Ectodermal cell (in vitro differentiated cells): Measurements from ENCODE around the gene ITCH.
"Not testable (repeated sequence)": the region's sequence is repeated elsewhere in the genome, so short reads cannot be mapped to it uniquely, and the experiment has no call there.

ENCODE experiments used
- H3K27ac ChIP-seq: 2 replicates; pipeline ENCODE4 v1.7.0; 2013; ENCODE audit warnings: mild to moderate bottlenecking, low read depth, low read length; ENCODE audit not compliant: insufficient read depth, poor library complexity, severe bottlenecking
- H3K27me3 ChIP-seq: 2 replicates; pipeline ENCODE4 v1.7.0; 2013; ENCODE audit warnings: mild to moderate bottlenecking, low read length; ENCODE audit not compliant: insufficient read depth, control insufficient read depth, poor library complexity, severe bottlenecking
- H3K36me3 ChIP-seq: one replicate; pipeline ENCODE4 v1.7.0; 2013; ENCODE audit warnings: low read length; ENCODE audit not compliant: control insufficient read depth, insufficient read depth
- H3K4me1 ChIP-seq: one replicate; pipeline ENCODE4 v1.7.0; 2013; ENCODE audit warnings: low read length; ENCODE audit not compliant: control insufficient read depth, insufficient read depth
- H3K4me3 ChIP-seq: 2 replicates; pipeline ENCODE4 v1.7.0; 2013; ENCODE audit warnings: low read depth, low read length, control low read depth; ENCODE audit not compliant: insufficient read depth
- H3K9me3 ChIP-seq: 2 replicates; pipeline ENCODE4 v1.7.0; 2013; ENCODE audit warnings: mild to moderate bottlenecking, low read length, moderate library complexity; ENCODE audit not compliant: control insufficient read depth
- WGBS, 2 experiments: methylation state at CpG; one replicate each; pipeline ENCODE4 v1.1.7; 2013; ENCODE audit warnings: missing lambda C conversion rate in 2 of 2; 5-methylcytosine and 5-hydroxymethylcytosine counted together

The ITCH gene

DNA sequence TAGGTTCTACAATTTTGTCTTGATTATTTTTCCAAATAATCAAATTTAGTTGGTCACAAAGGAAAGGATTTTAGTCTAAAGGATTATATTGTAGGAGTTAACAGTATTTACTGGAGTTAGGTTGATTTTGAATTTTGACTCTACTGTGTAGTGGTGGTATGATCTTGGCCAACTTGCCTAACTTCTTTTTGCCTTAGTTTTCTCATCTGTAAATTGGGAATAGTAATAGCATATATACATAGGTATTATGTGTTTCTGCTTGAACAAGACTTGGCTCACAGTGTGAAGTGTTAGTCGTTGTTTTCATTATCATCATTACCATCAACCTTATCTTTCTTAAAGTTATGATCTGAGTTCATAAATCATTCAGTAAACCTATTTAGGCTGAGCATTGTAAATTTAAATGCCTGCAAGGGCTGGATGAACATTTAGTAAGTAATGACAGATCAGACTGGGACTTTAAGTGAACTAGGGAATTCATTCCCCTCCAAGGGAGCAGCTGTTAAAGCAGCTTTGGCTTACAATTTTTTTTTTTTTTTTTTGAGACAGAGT lies 11.2 kb downstream of the ITCH start:
- Histone ChIP-seq H3K27me3 (no peaks in the 10 kb centered on the region), H3K9me3 (no peaks in the 10 kb centered on the region), H3K27ac (no peak overlapping the region), H3K36me3 (peaks cover 15% of the 10 kb centered on the region), H3K4me1 (no peaks in the 10 kb centered on the region), H3K4me3 (no peak overlapping the region)
- no CpG with 5 or more reads among the region's 1 CpG for WGBS, 2 experiments

DNA sequence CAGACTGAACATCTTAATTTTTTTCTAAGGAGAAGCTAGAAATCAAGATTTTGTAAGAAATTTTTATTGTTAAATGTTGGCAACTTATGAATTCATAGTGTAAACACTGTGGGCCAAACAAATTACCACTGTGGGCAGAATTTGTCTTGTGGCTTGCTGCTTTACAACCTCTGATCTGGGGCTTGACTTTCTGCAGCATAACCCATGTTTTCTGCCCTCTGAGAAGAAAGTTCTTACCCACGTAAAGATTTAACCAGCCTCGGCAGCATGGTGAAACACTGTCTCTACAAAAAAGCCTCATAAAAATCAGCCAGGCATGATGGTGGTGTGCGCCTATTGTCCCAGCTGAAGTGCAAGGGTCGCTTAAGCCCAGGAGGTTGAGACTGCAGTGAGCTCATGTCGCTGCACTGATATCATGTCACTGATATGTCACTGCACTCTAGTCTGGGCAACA lies 12.9 kb downstream of the ITCH start:
- H3K4me3 ChIP-seq, result no peak overlapping the region
- 91 to 93% methylated on average over 5 of the region's 5 CpGs for WGBS, 2 experiments
- no peaks in the 10 kb centered on the region for H3K36me3 ChIP-seq
- H3K9me3 ChIP-seq, result no peaks in the 10 kb centered on the region
- H3K27me3 ChIP-seq, result no peaks in the 10 kb centered on the region
- no peaks in the 10 kb centered on the region for H3K4me1 ChIP-seq
- H3K27ac ChIP-seq, result no peak overlapping the region

DNA sequence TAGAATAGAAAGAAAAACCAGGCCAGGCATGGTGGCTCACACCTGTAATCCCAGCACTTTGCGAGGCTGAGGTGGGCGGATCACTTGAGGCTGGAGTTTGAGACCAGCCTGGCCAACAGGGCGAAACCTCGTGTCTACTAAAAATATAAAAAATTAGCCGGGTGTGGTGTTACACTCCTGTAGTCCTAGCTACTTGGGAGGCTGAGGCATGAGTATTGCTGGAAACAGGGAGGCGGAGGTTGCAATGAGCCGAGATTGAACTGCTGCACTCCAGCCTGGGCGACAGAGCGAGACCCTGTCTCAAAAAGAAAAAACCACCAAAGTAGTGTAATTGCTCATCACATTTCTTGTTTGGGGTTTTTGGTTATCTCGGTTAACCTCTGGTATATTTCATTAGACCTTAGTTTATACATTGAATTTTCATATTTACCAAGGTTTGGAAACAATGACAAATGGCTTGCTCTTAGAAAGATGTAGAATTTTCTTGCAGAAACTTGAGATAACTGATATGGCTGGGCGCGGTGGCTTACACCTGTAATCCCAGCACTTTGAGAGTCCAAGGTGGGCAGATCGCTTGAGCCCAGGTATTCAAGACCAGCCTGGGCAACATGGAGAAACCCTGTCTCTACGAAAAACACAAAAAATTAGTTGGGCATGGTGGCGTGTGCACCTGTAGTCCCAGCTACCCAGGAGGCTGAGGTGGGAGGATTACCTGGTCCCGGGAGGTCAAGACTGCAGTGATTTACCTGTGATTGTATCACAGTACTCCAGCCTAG lies 14.2 kb downstream of the ITCH start:
- H3K36me3 ChIP-seq, result no peaks in the 10 kb centered on the region
- no peaks in the 10 kb centered on the region for H3K4me1 ChIP-seq

DNA sequence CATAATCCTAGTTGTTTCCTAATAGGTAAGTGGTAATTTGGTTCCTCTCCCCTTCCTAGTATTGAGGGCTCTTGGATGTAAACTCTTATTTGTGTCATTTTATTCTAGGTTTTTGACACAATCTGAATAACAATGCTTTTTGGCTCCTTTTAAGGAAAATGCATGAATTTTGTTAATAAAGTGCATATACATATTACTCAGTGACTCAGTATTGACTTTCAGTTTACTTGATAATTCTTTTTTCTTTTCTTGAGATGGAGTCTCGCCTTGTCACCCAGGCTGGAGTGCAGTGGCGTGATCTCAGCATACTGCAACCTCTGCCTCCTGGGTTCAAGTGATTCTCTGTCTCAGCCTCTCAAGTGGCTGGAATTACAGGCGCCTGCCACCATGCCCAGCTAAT lies 19.1 kb downstream of the ITCH start:
- Histone ChIP-seq H3K27me3 (no peaks in the 10 kb centered on the region), H3K4me3 (no peak overlapping the region), H3K36me3 (no peaks in the 10 kb centered on the region), H3K4me1 (no peaks in the 10 kb centered on the region), H3K9me3 (no peaks in the 10 kb centered on the region), H3K27ac (no peak overlapping the region)
- WGBS, 2 experiments, result 96 to 99% methylated on average over 3 of the region's 3 CpGs

More for the DNA sequence above, 14.2 kb downstream of the ITCH start:
- 94 to 95% methylated on average over 15 to 16 of the region's 16 CpGs for WGBS, 2 experiments
- Histone ChIP-seq H3K4me3 (no peak overlapping the region), H3K9me3 (no peaks in the 10 kb centered on the region), H3K27me3 (no peaks in the 10 kb centered on the region), H3K27ac (no peak overlapping the region)

DNA sequence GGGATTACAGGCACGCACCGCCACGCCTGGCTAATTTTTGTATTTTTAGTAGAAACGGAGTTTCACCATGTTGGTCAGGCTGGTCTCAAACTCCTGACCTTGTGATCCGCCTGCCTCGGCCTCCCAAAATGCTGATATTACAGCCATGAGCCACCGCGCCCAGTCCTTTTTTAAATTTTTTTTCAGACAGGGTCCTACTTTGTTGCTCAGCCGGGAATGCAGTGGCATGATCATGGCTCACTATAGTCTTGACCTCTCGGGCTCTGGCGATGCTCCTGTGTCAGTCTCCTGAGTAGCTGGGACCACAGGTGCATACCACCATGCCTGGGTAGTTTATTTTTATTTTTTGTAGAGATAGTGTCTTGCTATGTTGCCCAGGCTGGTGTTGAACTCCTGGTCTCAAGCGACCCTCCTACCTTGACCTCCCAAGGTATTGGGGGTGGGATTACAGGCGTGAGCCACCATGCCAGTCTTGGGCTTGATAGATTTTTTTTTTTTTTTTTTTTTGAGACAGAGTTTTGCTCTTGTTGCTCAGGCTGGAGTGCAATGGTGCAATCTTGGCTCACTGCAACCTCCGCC lies 19.9 kb downstream of the ITCH start:
- 94 to 96% methylated on average over 14 of the region's 14 CpGs for WGBS, 2 experiments

DNA sequence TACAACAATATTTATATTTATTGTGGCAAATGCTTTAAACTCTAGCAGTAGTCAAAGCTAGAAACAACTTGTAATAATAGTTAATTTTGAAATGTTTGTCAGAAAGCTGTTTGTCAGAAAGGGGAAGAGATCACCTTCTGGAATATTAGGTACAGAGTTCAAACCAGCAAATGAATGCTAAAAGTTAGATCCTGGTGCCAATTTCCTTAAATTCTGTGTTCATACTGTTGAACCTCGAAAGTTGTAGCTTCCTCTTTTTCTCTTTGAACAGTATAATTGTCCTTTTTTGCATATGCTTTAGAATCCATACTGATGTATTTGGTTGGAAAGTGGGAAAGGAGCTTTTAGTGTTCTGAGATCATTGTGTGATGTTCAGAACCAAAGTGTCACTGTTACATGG lies 22.4 kb downstream of the ITCH start:
- no peaks in the 10 kb centered on the region for H3K9me3 ChIP-seq
- WGBS, 2 experiments, result 95 to 100% methylated on average over 1 of the region's 1 CpG
- H3K4me1 ChIP-seq, result no peaks in the 10 kb centered on the region
- no peak overlapping the region for H3K4me3 ChIP-seq
- H3K27me3 ChIP-seq, result no peaks in the 10 kb centered on the region
- no peak overlapping the region for H3K27ac ChIP-seq
- H3K36me3 ChIP-seq, result peaks cover 7% of the 10 kb centered on the region

More for the DNA sequence above, 19.9 kb downstream of the ITCH start:
- not testable (repeated sequence) for H3K4me1 ChIP-seq, H3K36me3 ChIP-seq, H3K27ac ChIP-seq, H3K27me3 ChIP-seq, H3K4me3 ChIP-seq, H3K9me3 ChIP-seq

DNA sequence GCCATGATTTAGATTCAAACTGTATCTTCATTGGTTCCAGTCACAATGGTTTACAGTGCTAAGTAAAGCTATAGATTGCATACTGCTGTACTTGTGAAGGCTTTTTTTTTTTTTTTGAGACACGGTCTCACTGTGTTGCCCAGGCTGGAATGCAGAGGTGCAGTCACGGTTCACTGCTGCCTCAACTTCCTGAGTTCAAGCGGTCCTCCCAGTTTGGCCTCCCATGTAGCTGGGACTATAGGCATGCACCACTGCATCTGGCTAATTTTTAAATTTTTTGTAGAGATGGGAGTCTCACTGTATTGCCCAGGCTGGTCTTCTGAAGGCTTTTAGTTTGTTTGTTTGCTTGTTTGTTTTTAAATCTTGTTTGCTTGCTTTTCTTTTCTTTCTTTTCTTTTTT lies 24.9 kb downstream of the ITCH start:
- 93 to 94% methylated on average over 3 of the region's 3 CpGs for WGBS, 2 experiments
- H3K27me3 ChIP-seq, result no peaks in the 10 kb centered on the region
- H3K36me3 ChIP-seq, result peaks cover 9% of the 10 kb centered on the region

DNA sequence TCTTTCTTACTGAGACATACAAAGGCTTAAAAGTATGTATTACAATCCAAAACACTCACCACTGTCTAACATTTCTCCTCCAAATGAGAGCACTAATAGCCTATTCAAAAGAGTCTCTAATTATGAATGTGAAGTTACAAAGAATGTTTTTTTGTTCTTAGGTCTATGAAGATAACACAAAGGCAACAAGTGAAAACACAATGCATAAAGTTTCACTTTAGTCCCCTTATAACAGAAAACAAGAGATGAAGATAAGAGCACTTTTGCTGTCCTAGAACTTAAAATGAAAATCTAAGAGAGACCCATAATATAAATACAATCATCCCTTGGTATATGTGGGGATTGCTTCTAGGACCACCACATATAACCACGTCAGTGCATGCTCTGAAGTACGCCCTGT lies 25.6 kb downstream of the ITCH start:
- Histone ChIP-seq H3K27ac (no peak overlapping the region), H3K4me1 (no peaks in the 10 kb centered on the region), H3K9me3 (no peaks in the 10 kb centered on the region), H3K4me3 (no peak overlapping the region), H3K36me3 (peaks cover 14% of the 10 kb centered on the region), H3K27me3 (no peaks in the 10 kb centered on the region)
- WGBS, 2 experiments, result 100% methylated on average over 2 of the region's 2 CpGs

More for the DNA sequence above, 24.9 kb downstream of the ITCH start:
- no peak overlapping the region for H3K4me3 ChIP-seq
- no peaks in the 10 kb centered on the region for H3K9me3 ChIP-seq
- no peak overlapping the region for H3K27ac ChIP-seq
- no peaks in the 10 kb centered on the region for H3K4me1 ChIP-seq

DNA sequence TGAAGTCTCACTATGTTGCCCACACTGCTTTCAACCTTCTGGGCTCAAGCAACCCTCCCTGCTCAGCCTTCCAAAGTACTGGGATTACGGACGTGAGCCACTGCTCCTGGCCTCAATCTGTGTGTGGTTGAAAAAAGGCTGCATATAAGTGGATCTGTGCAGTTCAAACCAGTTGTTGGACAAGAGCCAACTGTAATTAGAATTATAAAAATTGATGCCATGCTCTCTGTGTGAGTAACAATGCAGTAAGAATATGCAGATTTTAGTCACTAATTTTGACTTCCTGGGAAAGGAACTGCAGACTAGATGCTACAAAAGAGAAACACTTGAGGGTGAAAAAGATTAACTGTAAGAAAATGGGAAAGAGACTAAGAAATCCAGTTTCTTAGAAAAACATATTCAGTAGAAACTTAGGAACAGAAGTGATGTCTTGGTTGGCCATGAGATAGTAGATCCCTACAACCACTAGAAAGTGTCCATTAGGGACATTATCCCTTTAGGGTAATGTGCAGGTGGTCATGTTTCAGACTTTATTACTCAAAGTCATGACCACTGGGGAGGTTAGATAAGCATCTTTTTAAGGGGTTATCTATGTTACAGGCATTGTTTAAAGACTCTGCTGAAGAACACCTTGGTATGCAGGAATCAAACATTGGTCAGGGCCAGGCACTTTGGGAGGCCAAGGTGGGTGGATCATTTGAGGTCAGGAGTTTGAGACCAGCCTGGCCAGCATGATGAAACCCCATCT lies 26.3 kb downstream of the ITCH start:
- Histone ChIP-seq H3K4me1 (no peaks in the 10 kb centered on the region), H3K36me3 (peaks cover 19% of the 10 kb centered on the region), H3K27ac (no peak overlapping the region), H3K9me3 (no peaks in the 10 kb centered on the region), H3K4me3 (no peak overlapping the region), H3K27me3 (no peaks in the 10 kb centered on the region)
- 87 to 96% methylated on average over 2 of the region's 2 CpGs for WGBS, 2 experiments
